WTC11 (cell line): ENCODE measurements around the gene PRELID1.

Experiments used
- CREB1 ChIP-seq: sonication (generic); formaldehyde crosslinking; IDR thresholded peaks from 2 replicates; pipeline ENCODE4 v1.8.0; 2023; ENCODE audit warnings: mild to moderate bottlenecking, missing genetic modification reagents
- CTCF ChIP-seq: fragments of 200-600 bp; IDR thresholded peaks from 2 replicates; pipeline ENCODE4 v1.8.0; 2022; ENCODE audit warnings: antibody characterized with exemption
- ETV6 ChIP-seq: sonication (generic); formaldehyde crosslinking; IDR thresholded peaks from 2 replicates; pipeline ENCODE4 v1.8.1; 2022; ENCODE audit warnings: mild to moderate bottlenecking, missing genetic modification reagents
- MLX ChIP-seq: sonication (generic); formaldehyde crosslinking; IDR thresholded peaks from 2 replicates; pipeline ENCODE4 v1.8.1; 2023; ENCODE audit warnings: mild to moderate bottlenecking, missing genetic modification reagents, moderate library complexity
- MXD4 ChIP-seq: fragments of 250-450 bp; sonication (Bioruptor Pico); IDR thresholded peaks from 2 replicates; pipeline ENCODE4 v1.8.0; 2021; ENCODE audit warnings: mild to moderate bottlenecking, moderate library complexity, borderline replicate concordance
- SP1 ChIP-seq: sonication (generic); formaldehyde crosslinking; conservative IDR thresholded peaks from 2 replicates; pipeline ENCODE4 v1.8.1; 2022; ENCODE audit warnings: missing genetic modification reagents
- STAT6 ChIP-seq: sonication (generic); formaldehyde crosslinking; conservative IDR thresholded peaks from 2 replicates; pipeline ENCODE4 v1.8.1; 2023; ENCODE audit warnings: mild to moderate bottlenecking, low read depth, missing genetic modification reagents, moderate library complexity

- TF ChIP-seq MLX (CRISPR knock-in tag) (no peak), CTCF (no peak), CREB1 (CRISPR knock-in tag) (no peak), STAT6 (CRISPR knock-in tag) (no peak), MXD4 (CRISPR knock-in tag) (no peak), ETV6 (CRISPR knock-in tag) (no peak), SP1 (CRISPR knock-in tag) (no peak)
Observed at GRCh38 chr5:177290816-177291596, 12.6 kb upstream of the PRELID1 start.
